ENCODE results near the gene CCDC117.
"Not testable (repeated sequence)": the region's sequence is repeated elsewhere in the genome, so short reads cannot be mapped to it uniquely, and the experiment has no call there.

CCDC117 gene, protein sequence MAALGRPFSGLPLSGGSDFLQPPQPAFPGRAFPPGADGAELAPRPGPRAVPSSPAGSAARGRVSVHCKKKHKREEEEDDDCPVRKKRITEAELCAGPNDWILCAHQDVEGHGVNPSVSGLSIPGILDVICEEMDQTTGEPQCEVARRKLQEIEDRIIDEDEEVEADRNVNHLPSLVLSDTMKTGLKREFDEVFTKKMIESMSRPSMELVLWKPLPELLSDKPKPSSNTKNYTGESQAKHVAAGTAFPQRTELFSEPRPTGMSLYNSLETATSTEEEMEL

DNA sequence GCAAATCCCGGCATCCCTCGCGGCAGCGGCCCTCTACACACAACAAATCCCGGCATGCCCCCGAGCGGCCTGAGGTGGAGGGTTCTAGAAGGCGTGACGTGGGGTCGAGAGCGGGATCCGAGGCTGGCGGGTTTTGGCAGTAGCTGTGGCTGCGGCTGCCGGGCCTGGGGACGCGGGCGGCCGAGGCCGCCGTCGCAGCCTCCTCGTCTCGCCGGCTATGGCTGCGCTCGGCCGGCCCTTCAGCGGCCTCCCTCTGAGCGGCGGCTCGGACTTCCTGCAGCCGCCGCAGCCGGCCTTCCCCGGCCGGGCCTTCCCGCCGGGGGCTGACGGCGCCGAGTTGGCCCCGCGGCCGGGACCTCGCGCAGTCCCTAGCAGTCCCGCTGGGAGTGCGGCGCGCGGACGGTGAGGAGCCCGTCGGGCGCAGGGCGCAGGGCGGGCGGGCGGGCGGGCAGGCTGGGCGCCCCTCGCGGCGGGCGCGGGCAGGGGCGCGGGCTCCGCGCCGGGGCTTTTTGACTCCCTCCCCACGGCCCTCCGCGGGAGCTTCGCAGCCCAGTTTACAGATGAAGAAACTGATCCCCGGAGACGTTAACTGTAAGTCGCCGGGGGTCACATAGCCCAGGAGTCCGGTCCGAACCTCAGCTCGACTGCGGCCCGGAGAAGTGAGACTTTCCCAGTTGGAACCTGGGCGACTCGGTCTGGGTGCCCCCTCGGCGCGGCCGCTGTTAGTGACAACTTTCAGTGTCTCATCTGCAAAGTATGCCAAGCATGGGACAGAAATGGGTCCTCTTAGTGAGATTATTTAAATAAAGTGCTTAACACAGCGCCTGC is at the start of gene CCDC117:
CCDC117 (plus strand) TSS at position 63 of the 828 bp plus-strand sequence; CDS start at position 218, 155 bp downstream.
- peak within 1 kb of the TSS; percentile 90 for H3K4me3 Mint-ChIP-seq
- H3K27ac Mint-ChIP-seq: peak within 1 kb of the TSS; percentile 88
- H3K36me3 Mint-ChIP-seq: peaks cover 10% of the 10 kb centered on the region
- DNase-seq (ENCODE audit: low spot score in 2 of 2): peak; percentile 87 to 89
- H3K4me1 Mint-ChIP-seq: peaks cover 10% of the 10 kb centered on the region
- H3K27me3 Mint-ChIP-seq: no peaks in the 10 kb centered on the region
- peak; percentile 89 for ATAC-seq (ENCODE audit: low read depth)
- H3K9me3 Mint-ChIP-seq: no peaks in the 10 kb centered on the region

DNA sequence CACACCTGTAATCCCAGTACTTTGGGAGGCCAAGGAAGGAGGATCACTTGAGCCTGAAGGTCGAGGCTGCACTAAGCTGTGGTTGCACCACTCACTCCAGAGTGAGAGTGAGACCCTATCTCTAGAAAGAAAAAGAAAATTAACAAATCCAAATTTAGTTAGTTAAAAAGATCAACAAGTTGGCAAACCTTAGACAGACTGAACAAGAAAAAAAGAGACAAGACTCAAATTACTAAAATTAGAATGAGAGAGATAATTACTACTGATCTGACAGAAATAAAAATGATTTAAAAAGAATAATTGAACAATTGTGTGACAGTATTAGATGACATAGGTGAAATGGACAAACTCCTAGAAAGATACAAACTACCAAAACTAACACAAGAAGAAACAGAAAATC is 44.5 kb upstream of the CCDC117 start:
- DNase-seq (ENCODE audit: low spot score in 2 of 2): no peak
- Mint-ChIP-seq H3K27ac (no peak overlapping the region), H3K36me3 (peaks cover 20% of the 10 kb centered on the region), H3K27me3 (no peaks in the 10 kb centered on the region), H3K4me1 (peaks cover 2% of the 10 kb centered on the region), H3K4me3 (no peak overlapping the region), H3K9me3 (no peaks in the 10 kb centered on the region)
- ATAC-seq (ENCODE audit: low read depth): no peak

DNA sequence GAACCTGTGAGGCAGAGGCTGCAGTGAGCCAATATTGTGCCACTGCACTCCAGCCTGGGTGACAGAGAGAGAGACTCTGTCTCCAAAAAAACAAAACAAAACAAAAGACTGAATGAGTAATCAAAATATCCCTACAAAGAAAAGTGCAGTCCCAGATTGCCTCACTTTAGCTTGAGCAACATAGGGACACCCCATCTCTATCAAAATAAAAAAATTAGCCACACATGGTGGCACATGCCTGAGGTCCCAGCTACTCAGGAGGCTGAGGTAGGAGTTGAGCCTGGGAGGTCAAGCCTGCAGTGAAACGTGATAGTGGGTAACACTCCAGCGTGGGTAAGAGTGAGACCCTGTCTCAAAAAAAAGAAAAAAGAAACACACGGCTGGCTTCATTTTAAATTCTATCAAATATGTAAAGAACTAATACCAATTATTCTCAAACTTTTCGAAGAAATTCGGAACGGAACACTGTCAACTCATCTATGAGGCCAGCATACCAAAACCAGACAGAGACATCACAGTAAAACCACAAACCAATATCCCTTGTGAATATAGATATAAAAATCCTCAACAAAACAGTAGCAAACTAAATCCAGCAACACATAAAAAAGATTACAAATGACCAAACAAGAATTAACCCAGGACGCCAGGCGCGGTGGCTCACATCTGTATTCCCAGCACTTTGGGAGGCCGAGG is 43.7 kb upstream of the CCDC117 start:
- H3K4me3 Mint-ChIP-seq: no peak overlapping the region
- ATAC-seq (ENCODE audit: low read depth) (no peak), DNase-seq (ENCODE audit: low spot score in 2 of 2) (no peak)
- peaks cover 2% of the 10 kb centered on the region for H3K4me1 Mint-ChIP-seq
- no peaks in the 10 kb centered on the region for H3K27me3 Mint-ChIP-seq
- H3K36me3 Mint-ChIP-seq: peaks cover 22% of the 10 kb centered on the region
- H3K9me3 Mint-ChIP-seq: no peaks in the 10 kb centered on the region
- H3K27ac Mint-ChIP-seq: peak overlapping the region; percentile 13

DNA sequence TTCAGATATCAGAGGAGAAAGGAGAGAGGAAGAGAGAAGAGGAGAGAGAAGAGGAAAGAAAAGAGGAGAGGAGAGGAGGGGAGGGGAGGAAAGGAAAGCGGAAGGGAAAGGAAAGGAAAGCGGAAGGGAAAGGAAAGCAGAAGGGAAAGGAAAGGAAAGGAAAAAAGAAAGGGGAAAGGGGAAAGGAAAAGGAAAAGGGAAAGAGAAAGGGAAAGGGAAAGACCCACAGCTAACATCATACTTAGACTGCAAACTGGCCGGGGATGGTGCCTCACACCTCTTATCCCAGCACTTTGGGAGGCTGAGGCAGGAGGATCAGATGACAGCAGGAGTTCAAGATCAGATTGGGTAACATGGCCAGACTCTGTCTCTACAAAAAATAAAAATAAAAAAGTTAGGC is 42.3 kb upstream of the CCDC117 start:
- ATAC-seq (ENCODE audit: low read depth) (no peak), DNase-seq (ENCODE audit: low spot score in 2 of 2) (no peak)
- Mint-ChIP-seq H3K4me3 (no peak overlapping the region), H3K4me1 (peaks cover 2% of the 10 kb centered on the region), H3K9me3 (no peaks in the 10 kb centered on the region), H3K36me3 (peaks cover 18% of the 10 kb centered on the region), H3K27ac (peak overlapping the region; percentile 17), H3K27me3 (no peaks in the 10 kb centered on the region)

DNA sequence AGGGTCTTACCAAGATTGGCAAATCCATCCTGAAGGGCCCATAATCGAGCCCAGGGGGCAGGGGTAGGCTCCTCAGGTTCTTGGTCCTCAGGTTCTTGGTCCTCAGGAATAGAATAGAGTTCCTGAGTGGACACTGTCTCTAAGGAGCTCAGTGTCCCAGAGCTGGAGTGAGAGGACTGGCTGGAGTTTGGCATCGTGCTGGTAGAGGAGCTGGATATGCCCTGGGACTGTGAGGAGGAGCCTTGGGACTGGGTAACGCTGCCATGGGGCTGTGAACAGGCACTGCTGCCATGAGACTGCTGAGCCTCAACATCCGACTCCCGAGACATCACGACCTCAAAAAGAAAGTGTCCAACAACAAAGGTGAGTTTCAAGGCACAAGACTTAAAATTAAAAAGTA is 38.1 kb upstream of the CCDC117 start:
- no peaks in the 10 kb centered on the region for H3K27me3 Mint-ChIP-seq

DNA sequence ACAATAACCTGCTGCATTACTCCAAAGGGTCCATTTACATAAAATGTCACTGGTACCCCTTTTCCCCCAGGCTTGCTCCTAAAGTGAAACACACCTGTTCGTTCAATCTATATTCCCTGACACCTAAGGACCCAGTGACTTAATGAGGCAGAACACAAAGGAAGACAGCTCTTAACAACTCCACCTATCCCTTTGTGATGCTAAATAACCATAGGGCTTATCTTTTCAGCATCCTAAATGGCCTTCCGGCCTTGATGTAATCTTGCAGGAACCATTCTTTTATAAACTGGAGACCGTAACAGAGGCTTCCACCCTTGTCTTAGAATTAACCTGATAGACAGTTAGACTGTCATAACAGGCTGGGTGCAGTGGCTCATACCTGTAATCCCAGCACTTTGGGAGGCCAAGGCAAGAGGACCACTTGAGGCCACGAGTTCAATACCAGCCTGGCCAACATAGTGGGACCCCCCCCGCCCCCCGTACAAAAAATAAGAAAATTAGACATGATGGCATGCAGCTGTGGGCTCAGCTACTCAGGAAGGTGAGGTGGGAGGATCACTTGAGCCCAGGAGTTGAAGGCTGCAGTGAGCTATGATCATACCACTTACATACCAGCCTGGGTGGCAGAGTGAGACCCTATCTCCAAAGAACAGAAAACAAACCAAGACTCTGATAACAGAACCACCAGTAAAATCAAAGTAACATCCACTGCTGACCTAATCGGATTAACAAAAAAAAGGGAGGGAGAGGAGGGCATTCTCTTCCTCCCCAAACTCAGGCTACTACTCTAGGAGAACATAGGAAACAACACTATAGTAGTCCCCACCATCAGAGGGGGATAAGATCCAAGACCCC is 36.0 kb upstream of the CCDC117 start:
- peaks cover 7% of the 10 kb centered on the region for H3K36me3 Mint-ChIP-seq

More for the DNA sequence above, 38.1 kb upstream of the CCDC117 start:
- Mint-ChIP-seq H3K27ac (peak overlapping the region; percentile 62), H3K9me3 (no peaks in the 10 kb centered on the region), H3K4me1 (peaks cover 2% of the 10 kb centered on the region), H3K36me3 (peaks cover 12% of the 10 kb centered on the region), H3K4me3 (no peak overlapping the region)
- DNase-seq (ENCODE audit: low spot score in 2 of 2): no peak
- no peak for ATAC-seq (ENCODE audit: low read depth)

DNA sequence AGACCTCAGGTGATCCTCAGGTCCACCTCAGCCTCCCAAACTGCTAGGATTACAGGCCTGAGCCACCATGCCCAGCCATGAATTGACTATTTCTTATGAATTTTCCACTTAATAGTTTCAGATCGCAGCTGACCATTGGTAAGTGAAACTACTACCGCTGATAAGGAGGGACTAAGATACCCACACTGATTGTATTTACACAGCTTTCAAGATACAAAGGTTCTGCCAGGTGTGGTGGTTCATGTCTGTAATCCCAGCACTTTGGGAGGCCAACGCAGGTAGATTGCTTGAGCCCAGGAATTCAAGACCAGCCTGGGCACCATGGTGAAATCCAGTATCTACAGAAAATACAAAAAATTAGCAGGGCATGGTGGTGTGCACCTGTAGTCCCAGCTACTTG is 34.8 kb upstream of the CCDC117 start:
- Mint-ChIP-seq H3K27me3 (no peaks in the 10 kb centered on the region), H3K27ac (no peak overlapping the region), H3K36me3 (peaks cover 6% of the 10 kb centered on the region), H3K4me1 (peaks cover 10% of the 10 kb centered on the region), H3K9me3 (no peaks in the 10 kb centered on the region), H3K4me3 (no peak overlapping the region)
- ATAC-seq (ENCODE audit: low read depth): no peak
- no peak for DNase-seq (ENCODE audit: low spot score in 2 of 2)

More for the DNA sequence above, 36.0 kb upstream of the CCDC117 start:
- DNase-seq (ENCODE audit: low spot score in 2 of 2) (no peak), ATAC-seq (ENCODE audit: low read depth) (no peak)
- no peaks in the 10 kb centered on the region for H3K9me3 Mint-ChIP-seq
- H3K4me1 Mint-ChIP-seq: peaks cover 5% of the 10 kb centered on the region
- no peaks in the 10 kb centered on the region for H3K27me3 Mint-ChIP-seq
- no peak overlapping the region for H3K4me3 Mint-ChIP-seq
- H3K27ac Mint-ChIP-seq: no peak overlapping the region

DNA sequence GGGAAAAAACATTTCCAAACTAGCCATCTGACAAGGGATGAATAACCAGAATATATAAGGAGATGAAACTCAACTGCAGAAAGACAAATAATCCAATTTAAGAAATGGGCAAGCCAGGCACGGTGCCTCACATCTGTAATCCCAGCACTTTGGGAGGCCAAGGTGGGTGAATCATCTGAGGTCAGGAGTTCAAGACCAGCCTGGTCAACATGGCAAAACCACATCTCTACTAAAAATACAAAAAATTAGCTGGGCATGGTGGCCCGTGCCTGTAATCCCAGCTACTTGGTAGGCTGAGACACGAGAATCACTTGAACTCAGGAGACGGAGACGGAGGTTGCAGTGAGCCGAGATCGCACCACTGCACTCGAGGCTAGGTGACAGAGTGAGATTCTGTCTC is 33.6 kb upstream of the CCDC117 start:
- ATAC-seq (ENCODE audit: low read depth); H3K36me3 Mint-ChIP-seq; H3K27ac Mint-ChIP-seq; DNase-seq (ENCODE audit: low spot score in 2 of 2); H3K9me3 Mint-ChIP-seq; H3K27me3 Mint-ChIP-seq; H3K4me3 Mint-ChIP-seq: not testable (repeated sequence)
- peaks cover 16% of the 10 kb centered on the region for H3K4me1 Mint-ChIP-seq

DNA sequence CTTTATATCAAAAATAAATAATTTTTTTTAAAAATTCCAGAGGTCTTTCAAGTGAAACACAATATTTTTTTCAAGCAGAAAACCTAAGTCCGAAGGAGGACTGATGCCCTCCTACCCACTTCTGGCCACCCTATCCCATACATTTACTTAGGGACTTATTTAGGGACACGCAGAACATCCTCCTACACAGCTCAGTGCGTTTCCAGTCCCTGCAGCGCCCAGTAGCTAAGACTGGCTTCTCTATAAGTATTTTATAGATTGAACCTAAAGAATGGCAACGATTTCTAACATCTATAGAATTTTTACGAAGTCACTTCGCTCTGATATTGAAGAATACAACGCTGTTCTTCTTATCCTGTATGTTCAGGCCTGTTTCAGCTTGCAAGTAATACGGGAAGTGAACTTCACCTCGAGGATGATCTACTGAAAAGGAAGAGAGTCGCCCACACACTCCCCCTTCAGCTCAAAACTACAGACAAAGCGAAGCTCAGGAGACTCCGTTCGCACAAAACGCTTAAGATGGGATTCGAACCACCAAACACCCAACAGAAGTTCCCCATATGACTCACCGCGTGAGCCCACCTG is 31.2 kb upstream of the CCDC117 start:
- Mint-ChIP-seq H3K27me3 (no peaks in the 10 kb centered on the region), H3K36me3 (peaks cover 6% of the 10 kb centered on the region), H3K9me3 (no peaks in the 10 kb centered on the region), H3K4me1 (peaks cover 16% of the 10 kb centered on the region), H3K27ac (peak overlapping the region; percentile 85), H3K4me3 (peak overlapping the region; percentile 87)
- no peak for ATAC-seq (ENCODE audit: low read depth)
- no peak for DNase-seq (ENCODE audit: low spot score in 2 of 2)

DNA sequence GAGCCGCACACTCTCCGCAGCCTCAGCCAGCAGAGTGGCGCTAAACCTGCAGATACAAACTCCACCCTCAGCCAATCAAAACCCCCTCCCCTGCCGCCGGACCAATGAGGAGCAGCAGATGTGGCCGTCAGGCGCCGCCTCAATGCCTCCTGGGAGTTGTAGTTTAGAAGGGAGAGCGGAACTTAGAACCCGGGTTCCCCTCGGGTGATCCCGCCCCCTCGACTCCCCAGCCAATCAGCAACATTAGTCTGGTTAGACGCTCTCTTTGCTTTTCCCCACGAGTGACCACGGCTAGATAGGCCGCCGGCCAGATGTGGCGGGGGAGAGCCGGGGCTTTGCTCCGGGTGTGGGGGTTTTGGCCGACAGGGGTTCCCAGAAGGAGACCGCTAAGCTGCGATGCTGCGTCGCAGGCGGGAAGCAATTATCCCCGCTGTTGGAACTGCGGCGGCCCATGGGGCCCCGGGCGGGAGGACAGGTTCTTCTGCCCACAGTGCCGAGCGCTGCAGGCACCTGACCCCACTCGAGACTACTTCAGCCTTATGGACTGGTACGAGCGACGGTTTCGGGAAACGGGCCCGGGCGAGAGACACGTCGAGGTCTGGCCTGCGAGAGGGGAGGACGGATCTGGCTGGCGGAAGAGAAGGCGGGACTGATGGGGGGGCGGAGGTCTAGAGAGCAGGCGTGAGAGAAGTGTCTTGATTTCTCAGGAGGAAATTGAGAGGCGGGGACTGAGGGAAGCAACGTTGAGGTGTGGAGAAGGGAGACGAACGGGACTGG is 30.5 kb upstream of the CCDC117 start, which contains the start of the genes CHEK2 and HSCB:
CHEK2 (minus strand) TSS at position 36 of the 777 bp plus-strand sequence. CDS start 7,099 bp downstream, outside the sequence.
HSCB (plus strand) TSS at position 255 of the 777 bp plus-strand sequence; CDS start at position 312, 57 bp downstream.
- peak within 1 kb of the TSS; percentile 87 for H3K4me3 Mint-ChIP-seq
- H3K9me3 Mint-ChIP-seq: no peaks in the 10 kb centered on the region
- peak within 1 kb of the TSS; percentile 85 for H3K27ac Mint-ChIP-seq
- peak; percentile 86 to 97 for DNase-seq (ENCODE audit: low spot score in 2 of 2)
- peak; percentile 93 for ATAC-seq (ENCODE audit: low read depth)
- H3K27me3 Mint-ChIP-seq: no peaks in the 10 kb centered on the region
- H3K36me3 Mint-ChIP-seq: peaks cover 6% of the 10 kb centered on the region
- H3K4me1 Mint-ChIP-seq: peaks cover 16% of the 10 kb centered on the region

DNA sequence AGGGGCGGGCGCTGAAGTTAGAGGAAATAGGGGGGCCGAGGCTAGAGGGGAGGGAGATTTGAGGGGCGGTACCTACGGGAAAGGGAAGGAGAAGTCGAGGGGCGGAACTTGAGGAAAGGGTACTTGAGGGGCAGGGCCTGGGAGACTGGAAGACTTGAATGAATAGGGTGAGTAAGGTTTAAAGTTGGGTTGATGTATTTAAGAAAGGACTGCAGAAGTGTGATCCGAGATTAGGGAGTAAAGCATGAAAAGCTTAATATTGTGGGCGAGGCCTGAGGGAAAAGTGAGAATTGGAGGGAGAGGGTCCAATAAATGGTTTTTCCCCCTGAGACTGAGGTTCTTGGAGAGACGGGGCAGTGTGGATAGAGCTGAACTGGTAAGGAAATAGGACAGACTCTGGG is 29.9 kb upstream of the CCDC117 start:
- Mint-ChIP-seq H3K27me3 (no peaks in the 10 kb centered on the region), H3K9me3 (no peaks in the 10 kb centered on the region), H3K4me1 (peaks cover 16% of the 10 kb centered on the region), H3K27ac (peak overlapping the region; percentile 85), H3K36me3 (peaks cover 6% of the 10 kb centered on the region), H3K4me3 (peak overlapping the region; percentile 87)
- DNase-seq (ENCODE audit: low spot score in 2 of 2) (no peak), ATAC-seq (ENCODE audit: low read depth) (no peak)

DNA sequence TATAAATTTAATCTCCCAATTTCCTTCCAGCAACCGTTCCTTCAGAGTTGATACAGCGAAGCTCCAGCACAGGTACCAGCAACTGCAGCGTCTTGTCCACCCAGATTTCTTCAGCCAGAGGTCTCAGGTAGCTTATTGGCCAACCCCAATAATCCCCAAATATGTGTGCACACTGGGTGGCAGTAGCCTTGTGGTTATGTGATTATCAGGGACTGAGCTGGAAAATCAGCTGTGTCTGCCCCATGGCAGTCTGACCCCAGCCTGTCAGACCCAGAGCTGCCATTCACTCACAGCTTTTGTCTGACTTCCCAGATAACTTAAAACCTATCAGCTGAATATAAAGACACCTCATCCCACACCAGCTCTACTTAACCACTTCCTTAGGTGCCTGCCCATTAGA is 28.6 kb upstream of the CCDC117 start:
- H3K4me3 Mint-ChIP-seq: no peak overlapping the region

More for the DNA sequence above, 28.6 kb upstream of the CCDC117 start:
- DNase-seq (ENCODE audit: low spot score in 2 of 2) (no peak), ATAC-seq (ENCODE audit: low read depth) (no peak)
- Mint-ChIP-seq H3K4me1 (peaks cover 16% of the 10 kb centered on the region), H3K27ac (no peak overlapping the region), H3K36me3 (peaks cover 9% of the 10 kb centered on the region), H3K9me3 (no peaks in the 10 kb centered on the region), H3K27me3 (no peaks in the 10 kb centered on the region)
